Common myeloid progenitor, CD34-positive (primary cell): ENCODE results near the gene RASSF6.
A peak's percentile ranks its signal among the peaks of the same experiment; 100 is the strongest.

Source experiments
- CTCF ChIA-PET: fragments of 350-600 bp; sonication (Branson Sonifier 250); formaldehyde crosslinking; loops from one replicate; lab custom pipeline; 2021; ENCODE audit warnings: antibody characterized with exemption; lab: Charles Lee
- POLR2A ChIA-PET: fragments of 350-600 bp; sonication (Branson Sonifier 250); formaldehyde crosslinking; loops from one replicate; lab custom pipeline; 2021; ENCODE audit warnings: antibody characterized with exemption; lab: Charles Lee
- DNase-seq, 3 donors: peaks; one replicate each; pipeline versions ENCODE4 v3.0.0 to v3.0.0-alpha.2; 2013
- H3K27ac ChIP-seq, 2 experiments: 1 replicate in 1 of 2; 2 replicates in 1 of 2; pipeline ENCODE4 v1.7.0; 2013; ENCODE audit warnings: inconsistent platforms in 2 of 2, low read length in 2 of 2, mild to moderate bottlenecking in 2 of 2, low read depth in 1 of 2, moderate library complexity in 1 of 2; ENCODE audit not compliant: severe bottlenecking in 2 of 2, insufficient read depth in 1 of 2, poor library complexity in 1 of 2
- H3K27me3 ChIP-seq, 5 experiments: replicated peaks in 2 of 5; 1 replicate in 3 of 5; 2 replicates in 2 of 5; pipeline versions ENCODE4 v1.6.1 to v1.7.0; 2013; ENCODE audit warnings: low read length in 4 of 5, mild to moderate bottlenecking in 2 of 5, moderate library complexity in 2 of 5, inconsistent platforms in 1 of 5; ENCODE audit not compliant: insufficient read depth in 5 of 5, control insufficient read depth in 4 of 5
- H3K36me3 ChIP-seq, 4 experiments: 1 replicate in 2 of 4; 2 replicates in 2 of 4; pipeline versions ENCODE4 v1.6.1 to v1.7.0; 2013; ENCODE audit warnings: low read length in 3 of 4, control low read depth in 1 of 4, mild to moderate bottlenecking in 1 of 4; ENCODE audit not compliant: control insufficient read depth in 4 of 4, insufficient read depth in 4 of 4
- H3K4me1 ChIP-seq, 4 experiments: 1 replicate in 3 of 4; 2 replicates in 1 of 4; pipeline versions ENCODE4 v1.6.1 to v1.7.1; 2013; ENCODE audit warnings: low read length in 3 of 4, mild to moderate bottlenecking in 3 of 4, control low read depth in 1 of 4, inconsistent platforms in 1 of 4, moderate library complexity in 1 of 4; ENCODE audit not compliant: control insufficient read depth in 4 of 4, insufficient read depth in 4 of 4; ENCODE audit errors: control extremely low read depth in 1 of 4
- H3K4me3 ChIP-seq, 7 experiments: 1 replicate in 4 of 7; 2 replicates in 3 of 7; pipeline versions ENCODE4 v1.5.1 to v1.7.0; 2013; ENCODE audit warnings: mild to moderate bottlenecking in 7 of 7, low read length in 6 of 7, moderate library complexity in 6 of 7, inconsistent platforms in 2 of 7, low read depth in 2 of 7, control low read depth in 1 of 7; ENCODE audit not compliant: insufficient read depth in 4 of 7, control insufficient read depth in 1 of 7; ENCODE audit errors: extremely low read depth in 1 of 7
- H3K9me3 ChIP-seq, 5 experiments: 1 replicate in 4 of 5; 2 replicates in 1 of 5; pipeline versions ENCODE4 v1.6.1 to v1.7.1; 2013; ENCODE audit warnings: low read length in 4 of 5, mild to moderate bottlenecking in 2 of 5, inconsistent platforms in 1 of 5, low read depth in 1 of 5, moderate library complexity in 1 of 5; ENCODE audit not compliant: control insufficient read depth in 4 of 5, insufficient read depth in 2 of 5; ENCODE audit errors: control extremely low read depth in 1 of 5
- WGBS: methylation state at CpG from one replicate; pipeline ENCODE4 v1.1.5; 2013; ENCODE audit not compliant: insufficient coverage; 5-methylcytosine and 5-hydroxymethylcytosine counted together

RASSF6 gene

GRCh38 chr4:73596001-73596400 is 24.2 kb downstream of the RASSF6 start:
- ChIA-PET CTCF (interaction anchor here (0.6 to 6.0 kb wide), 7 partner anchors 13 to 539 kb away, joined by 3 to 65 read pairs (median 6); no protein-coding TSS in a partner anchor), POLR2A (no interaction called here)
- Histone ChIP-seq H3K4me3 (no peak overlapping the region), H3K36me3 (no peaks in the 10 kb centered on the region), H3K9me3 (peaks cover 0 to 4% (median 2%) of the 10 kb centered on the region in 5 experiments), H3K27ac (no peak overlapping the region), H3K4me1 (peaks cover 0 to 10% (median 8%) of the 10 kb centered on the region in 4 experiments), H3K27me3 (no peaks in the 10 kb centered on the region)
- no peak for DNase-seq
- 0% methylated on average over 1 of the region's 4 CpGs for WGBS

GRCh38 chr4:73593631-73594241 is 26.5 kb downstream of the RASSF6 start:
- ChIA-PET CTCF (interaction anchor here (0.8 to 6.0 kb wide), 15 partner anchors 10 to 540 kb away, joined by 3 to 65 read pairs (median 5); partner anchors contain the start of gene RASSF6), POLR2A (no interaction called here)
- no CpG with 5 or more reads among the region's 6 CpGs for WGBS
- Histone ChIP-seq H3K4me3 (no peak overlapping the region), H3K36me3 (no peaks in the 10 kb centered on the region), H3K9me3 (peaks cover 0 to 4% (median 2%) of the 10 kb centered on the region in 5 experiments), H3K27me3 (no peaks in the 10 kb centered on the region), H3K4me1 (peaks cover 0 to 7% (median 1%) of the 10 kb centered on the region in 4 experiments), H3K27ac (no peak overlapping the region)
- DNase-seq: peak; percentile 49 to 77 (median 72)

GRCh38 chr4:73589887-73590801 is 30.1 kb downstream of the RASSF6 start:
- H3K27me3 ChIP-seq: no peaks in the 10 kb centered on the region
- H3K4me3 ChIP-seq: no peak overlapping the region
- peaks cover 0 to 2% (median 0%) of the 10 kb centered on the region in 4 experiments for H3K36me3 ChIP-seq
- H3K4me1 ChIP-seq: peaks cover 0 to 2% (median 0%) of the 10 kb centered on the region in 4 experiments
- H3K27ac ChIP-seq: no peak overlapping the region
- WGBS: 83% methylated on average over 1 of the region's 5 CpGs
- ChIA-PET POLR2A (no interaction called here), CTCF (interaction anchor here (0.9 to 1.7 kb wide), 7 partner anchors 16 to 545 kb away, joined by 3 to 9 read pairs (median 4); partner anchors contain the start of gene RASSF6)
- no peaks in the 10 kb centered on the region for H3K9me3 ChIP-seq
- DNase-seq: peak in 1 of 3 donors; percentile 31

- WGBS: 87% methylated on average over 4 of the region's 4 CpGs
- H3K27me3 ChIP-seq: no peaks in the 10 kb centered on the region
- peaks cover 0 to 2% (median 0%) of the 10 kb centered on the region in 4 experiments for H3K4me1 ChIP-seq
- no peaks in the 10 kb centered on the region for H3K9me3 ChIP-seq
- H3K4me3 ChIP-seq: no peak overlapping the region
- H3K27ac ChIP-seq: no peak overlapping the region
- POLR2A ChIA-PET: no interaction called here
- DNase-seq: no peak
- CTCF ChIA-PET: interaction anchor here (0.9 to 1.7 kb wide), 8 partner anchors 15 to 546 kb away, joined by 3 to 9 read pairs (median 4); partner anchors contain the start of gene RASSF6
- H3K36me3 ChIP-seq: peaks cover 0 to 2% (median 0%) of the 10 kb centered on the region in 4 experiments
Measured at GRCh38 chr4:73589261-73589847, 30.9 kb downstream of the RASSF6 start.

- WGBS: no CpG with 5 or more reads among the region's 1 CpG
- Histone ChIP-seq H3K9me3 (no peaks in the 10 kb centered on the region), H3K4me3 (no peak overlapping the region), H3K36me3 (peaks cover 0 to 4% (median 0%) of the 10 kb centered on the region in 4 experiments), H3K27me3 (no peaks in the 10 kb centered on the region), H3K27ac (no peak overlapping the region), H3K4me1 (peaks cover 0 to 2% (median 0%) of the 10 kb centered on the region in 4 experiments)
- DNase-seq: no peak
- ChIA-PET POLR2A (no interaction called here), CTCF (interaction anchor here (0.9 to 1.7 kb wide), 3 partner anchors 14 to 65 kb away, joined by 3 to 9 read pairs (median 3); no protein-coding TSS in a partner anchor)
Measured at GRCh38 chr4:73588613-73589012, 31.6 kb downstream of the RASSF6 start.

GRCh38 chr4:73586666-73587065 is 33.6 kb downstream of the RASSF6 start:
- POLR2A ChIA-PET: no interaction called here
- CTCF ChIA-PET: interaction anchor here (0.9 to 1.3 kb wide), 4 partner anchors 11 to 66 kb away, joined by 3 to 5 read pairs (median 3); no protein-coding TSS in a partner anchor
- WGBS: 63% methylated on average over 1 of the region's 3 CpGs
- Histone ChIP-seq H3K36me3 (peaks cover 0 to 5% (median 0%) of the 10 kb centered on the region in 4 experiments), H3K27me3 (no peaks in the 10 kb centered on the region), H3K9me3 (no peaks in the 10 kb centered on the region), H3K4me3 (no peak overlapping the region), H3K4me1 (peaks cover 0 to 2% (median 0%) of the 10 kb centered on the region in 4 experiments), H3K27ac (no peak overlapping the region)
- DNase-seq: no peak
